SK-MEL-5 (cell line): ENCODE measurements around the gene ZNF324. TPM values are rescaled to one million over a fixed set of nuclear protein-coding genes. Genes with fewer than 3 reads are reported as not detected.
"Not testable (repeated sequence)": the region's sequence is repeated elsewhere in the genome, so short reads cannot be mapped to it uniquely, and the experiment has no call there.

Experiments used
- DNase-seq: peaks from one replicate; pipeline ENCODE4 v3.0.0-alpha.2; 2016; ENCODE audit warnings: low read depth, low spot score
- in situ Hi-C: cut with HindIII; loops from 2 replicates; pipeline ENCODE4 v1.10.0; 2016; ENCODE audit warnings: low sequenced_read_pairs, high pct_unique_total_duplicates, low pct_unique_long_range_greater_than_20kb
- total RNA-seq: library from RNA; depleted of rRNA; stranded (reverse); fragments of >200 nt; shearing (Covaris generic); gene quantifications from 2 replicates; pipeline ENCODE4 v1.2.3, GENCODE V29; 2014

The ZNF324 gene
- total RNA-seq, 1 experiment from 2014 or later: 7.7 TPM

DNA sequence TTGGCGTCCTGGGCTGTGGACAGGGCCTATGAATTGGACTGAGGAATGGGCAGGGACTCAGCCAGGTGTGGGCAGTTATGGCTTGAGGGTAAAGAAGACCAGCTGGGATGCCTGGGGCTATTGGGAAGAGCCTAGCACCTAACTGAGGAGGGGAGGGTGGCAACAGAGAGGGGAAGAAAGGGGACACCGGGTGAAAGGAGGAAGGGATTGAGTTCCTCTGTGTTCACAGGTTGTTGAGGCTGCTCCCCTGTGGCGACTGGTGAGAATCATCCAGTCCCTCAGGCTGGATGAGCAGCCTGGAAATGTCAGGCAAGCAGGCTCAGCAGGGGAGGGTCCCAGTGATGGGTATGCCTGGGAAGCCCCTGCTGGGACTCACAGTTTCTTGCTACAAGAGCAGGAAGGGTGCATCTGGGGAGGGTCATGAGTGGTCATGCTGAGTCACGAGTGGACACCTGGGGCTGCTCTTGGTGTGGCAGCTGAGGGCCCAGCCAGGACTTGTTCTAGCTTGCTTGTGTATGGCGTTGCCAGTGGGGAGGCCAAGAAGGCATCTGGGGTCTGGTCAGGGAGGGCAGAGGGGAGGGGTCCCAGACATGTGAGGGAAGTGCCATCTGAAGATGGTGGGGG, 1.4 kb downstream of the ZNF324 start:
- DNase-seq: no peak
- in situ Hi-C loops: no loop called here

DNA sequence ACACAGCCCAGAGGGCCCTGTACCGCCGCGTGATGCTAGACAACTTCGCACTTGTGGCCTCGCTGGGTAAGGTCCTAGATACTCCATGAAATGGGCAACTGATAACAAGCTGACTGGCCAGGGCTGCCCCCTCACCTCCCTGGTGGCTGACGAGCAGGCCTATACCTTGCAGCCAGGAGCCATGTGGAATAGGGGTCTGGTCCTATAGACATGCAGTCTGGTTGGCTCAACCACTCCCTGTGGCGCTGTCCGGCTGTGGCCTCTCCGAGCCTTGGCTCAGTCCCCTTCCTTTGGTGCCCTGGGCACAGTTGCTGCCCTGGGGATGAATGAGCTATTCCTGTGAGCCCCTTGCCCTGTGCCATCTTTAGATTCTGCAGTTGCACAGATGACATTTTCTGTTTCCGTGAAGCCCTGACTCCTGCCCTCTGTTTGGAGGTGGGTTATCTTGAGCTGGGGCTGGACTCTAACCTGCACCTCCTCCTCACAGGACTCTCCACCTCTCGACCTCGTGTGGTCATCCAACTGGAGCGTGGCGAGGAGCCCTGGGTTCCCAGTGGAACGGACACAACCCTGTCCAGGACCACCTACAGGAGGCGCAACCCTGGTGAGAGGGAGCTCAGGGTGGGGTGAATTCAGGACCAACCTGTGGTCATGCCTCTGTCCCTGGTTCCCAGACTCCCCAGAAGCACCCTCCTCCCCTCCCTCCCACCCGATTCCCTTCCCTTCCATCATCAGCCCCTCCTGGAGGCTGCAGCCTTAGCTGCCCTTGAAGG, 2.5 kb downstream of the ZNF324 start:
- in situ Hi-C loops: no loop called here
- no peak for DNase-seq

DNA sequence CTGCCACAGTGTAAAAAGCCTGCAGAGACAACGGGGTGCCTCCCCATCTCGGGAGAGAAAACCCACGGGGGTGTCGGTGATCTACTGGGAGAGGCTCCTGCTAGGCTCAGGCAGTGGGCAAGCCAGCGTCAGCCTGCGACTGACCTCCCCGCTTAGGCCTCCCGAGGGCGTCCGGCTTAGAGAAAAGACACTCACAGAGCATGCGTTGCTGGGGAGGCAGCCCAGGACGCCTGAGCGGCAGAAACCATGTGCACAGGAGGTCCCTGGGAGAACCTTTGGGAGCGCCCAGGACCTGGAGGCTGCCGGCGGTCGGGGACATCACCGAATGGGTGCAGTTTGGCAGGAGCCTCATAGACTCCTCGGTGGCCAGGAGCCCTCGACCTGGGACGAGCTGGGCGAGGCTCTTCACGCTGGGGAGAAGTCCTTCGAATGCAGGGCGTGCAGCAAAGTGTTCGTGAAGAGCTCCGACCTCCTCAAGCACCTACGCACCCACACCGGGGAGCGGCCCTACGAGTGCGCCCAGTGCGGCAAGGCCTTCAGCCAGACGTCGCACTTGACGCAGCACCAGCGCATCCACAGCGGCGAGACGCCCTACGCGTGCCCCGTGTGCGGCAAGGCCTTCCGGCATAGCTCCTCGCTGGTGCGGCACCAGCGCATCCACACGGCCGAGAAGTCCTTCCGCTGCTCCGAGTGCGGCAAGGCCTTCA, 4.1 kb downstream of the ZNF324 start:
- in situ Hi-C loops, DNase-seq: not testable (repeated sequence)

DNA sequence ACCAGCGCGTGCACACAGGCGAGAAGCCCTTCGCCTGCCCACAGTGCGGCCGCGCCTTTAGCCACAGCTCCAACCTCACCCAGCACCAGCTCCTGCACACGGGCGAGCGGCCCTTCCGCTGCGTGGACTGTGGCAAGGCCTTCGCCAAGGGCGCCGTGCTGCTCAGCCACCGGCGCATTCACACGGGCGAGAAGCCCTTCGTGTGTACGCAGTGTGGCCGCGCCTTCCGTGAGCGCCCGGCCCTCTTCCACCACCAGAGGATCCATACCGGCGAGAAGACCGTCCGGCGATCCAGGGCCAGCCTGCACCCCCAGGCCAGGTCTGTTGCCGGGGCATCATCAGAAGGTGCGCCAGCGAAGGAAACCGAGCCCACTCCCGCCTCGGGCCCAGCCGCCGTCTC, 4.9 kb downstream of the ZNF324 start:
- DNase-seq: no peak
- in situ Hi-C loops: no loop called here

DNA sequence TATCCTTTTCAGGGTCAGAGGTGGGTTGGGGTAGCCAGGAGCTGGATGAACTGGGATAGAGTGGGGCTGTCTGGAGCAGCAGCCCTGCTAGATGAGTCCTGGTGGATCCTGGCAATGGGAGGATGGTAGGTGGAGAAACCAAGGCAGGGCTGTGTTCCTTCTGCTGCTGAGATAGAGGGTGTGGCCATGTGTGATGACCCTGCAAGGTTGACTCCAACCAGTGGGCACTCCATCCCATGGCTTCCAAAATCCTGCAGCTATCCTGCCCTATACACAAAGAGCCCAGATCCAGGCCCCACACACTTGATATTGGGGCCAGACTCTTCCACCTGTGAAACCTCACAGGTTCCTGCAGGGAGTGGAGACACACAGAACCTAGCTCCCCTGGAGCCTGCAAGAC, 6.9 kb downstream of the ZNF324 start:
- in situ Hi-C loops: no loop called here
- no peak for DNase-seq

DNA sequence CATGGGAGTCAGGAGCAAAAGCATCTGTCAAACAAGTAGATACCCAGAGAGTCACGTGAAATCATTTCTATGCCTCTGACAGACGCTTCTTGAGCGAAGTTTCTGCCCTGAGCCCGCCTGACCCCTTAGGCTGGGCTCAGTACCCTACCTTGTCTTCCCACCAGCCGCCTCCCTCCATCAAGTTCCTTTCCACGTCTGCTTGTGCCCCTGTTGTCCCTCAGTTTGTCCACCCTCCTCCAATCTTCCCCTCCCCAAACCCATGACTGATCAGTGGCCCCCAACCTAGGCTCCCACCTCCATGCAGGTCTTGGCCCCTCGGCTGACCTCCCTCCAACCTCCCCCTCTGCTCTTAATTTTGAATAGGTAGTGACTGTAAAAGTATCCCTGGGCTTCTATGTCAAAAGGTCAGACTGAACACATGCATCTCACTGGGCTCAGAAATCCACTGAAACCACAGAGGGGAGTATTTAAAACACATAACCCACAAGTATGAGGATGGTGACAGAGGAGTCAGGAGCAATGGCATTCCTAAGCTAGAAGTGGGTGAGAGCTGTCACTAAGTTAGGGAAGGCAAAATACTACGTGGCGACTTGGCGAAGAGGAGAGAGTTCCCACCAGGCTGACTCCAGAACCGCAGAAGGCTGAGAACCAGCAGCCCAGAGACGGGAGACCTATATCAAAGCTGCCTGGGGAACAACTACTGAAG, 7.6 kb downstream of the ZNF324 start:
- no peak for DNase-seq
- in situ Hi-C loops: no loop called here

DNA sequence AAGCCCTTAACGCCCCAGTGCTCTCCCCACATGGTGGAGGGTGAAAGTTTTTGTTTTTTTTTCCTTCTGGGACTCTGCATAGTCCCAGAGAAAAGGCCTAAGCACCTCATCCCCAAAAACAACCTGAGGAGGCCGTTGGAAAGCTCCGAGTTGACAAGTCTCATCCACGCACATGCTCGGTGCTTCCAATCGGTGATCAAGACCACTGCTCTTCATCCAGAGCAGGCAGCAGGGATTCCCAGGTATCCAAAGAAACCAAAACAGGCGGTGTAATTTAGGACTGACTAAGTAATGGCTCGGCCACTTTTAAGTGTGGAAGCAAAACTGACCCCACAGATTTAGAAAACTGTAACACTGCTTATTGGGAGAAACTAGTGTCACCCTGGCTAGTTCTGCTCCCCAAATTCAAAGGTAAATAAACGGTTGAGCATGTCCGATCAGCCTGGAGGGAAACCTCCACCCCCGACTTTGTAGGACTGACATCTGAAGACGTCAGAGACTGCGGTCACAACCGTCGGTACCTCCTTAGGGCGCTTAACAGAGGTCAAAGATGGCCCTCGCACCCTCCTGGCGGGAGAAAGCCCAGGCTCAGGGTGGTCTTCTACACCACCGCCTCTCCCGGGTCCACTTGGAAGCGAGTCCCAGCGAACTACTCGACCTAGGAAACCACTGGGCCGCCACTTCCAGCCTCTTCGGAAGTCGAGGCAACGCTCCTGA, 8.3 kb downstream of the ZNF324 start:
- in situ Hi-C loops: no loop called here
- DNase-seq: no peak

DNA sequence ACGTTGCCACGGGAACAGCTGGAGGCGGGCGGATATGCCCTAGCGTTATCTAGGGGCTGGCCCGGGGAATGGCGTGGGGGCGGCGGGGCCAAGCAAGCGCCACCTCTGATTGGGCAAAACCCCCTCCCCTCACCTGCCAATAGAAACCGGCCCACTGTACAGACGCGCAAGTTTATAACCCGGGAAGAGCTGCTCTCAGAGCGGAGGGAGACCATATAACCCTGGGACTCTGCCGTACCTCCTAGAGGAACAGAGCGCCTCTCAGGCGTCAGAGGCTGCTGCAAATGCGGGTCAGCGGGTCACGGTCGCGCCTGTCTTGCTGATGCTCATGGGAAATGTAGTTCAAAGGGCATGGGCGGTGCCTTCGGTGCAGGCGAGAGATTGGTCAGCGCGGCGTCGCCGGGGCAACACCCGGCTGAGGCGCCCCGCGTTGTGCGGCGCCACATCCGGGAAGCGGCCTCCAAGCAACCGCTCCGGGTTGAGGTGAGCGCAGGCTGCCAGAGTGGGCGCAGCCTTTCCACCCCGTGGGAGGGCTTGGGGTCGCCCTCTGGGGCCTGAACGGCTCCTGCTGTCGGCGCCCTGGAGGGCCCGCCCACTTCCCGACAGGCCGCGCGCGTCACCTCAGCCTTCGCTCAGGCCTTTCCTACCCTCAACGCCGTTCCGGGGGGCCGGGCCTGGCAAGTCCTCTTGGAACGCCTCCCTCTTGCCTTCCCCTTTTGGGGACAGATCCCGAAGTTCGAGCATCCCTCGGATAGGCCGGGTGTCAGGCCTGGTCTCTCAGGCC, 9.0 kb downstream of the ZNF324 start, which contains the start of gene ZNF446:
TSS of gene ZNF446 (plus strand) at position 639 of the 784 bp plus-strand sequence. CDS start 867 bp downstream, outside the sequence.
- in situ Hi-C loops: no loop called here
- peak; percentile 95 for DNase-seq

DNA sequence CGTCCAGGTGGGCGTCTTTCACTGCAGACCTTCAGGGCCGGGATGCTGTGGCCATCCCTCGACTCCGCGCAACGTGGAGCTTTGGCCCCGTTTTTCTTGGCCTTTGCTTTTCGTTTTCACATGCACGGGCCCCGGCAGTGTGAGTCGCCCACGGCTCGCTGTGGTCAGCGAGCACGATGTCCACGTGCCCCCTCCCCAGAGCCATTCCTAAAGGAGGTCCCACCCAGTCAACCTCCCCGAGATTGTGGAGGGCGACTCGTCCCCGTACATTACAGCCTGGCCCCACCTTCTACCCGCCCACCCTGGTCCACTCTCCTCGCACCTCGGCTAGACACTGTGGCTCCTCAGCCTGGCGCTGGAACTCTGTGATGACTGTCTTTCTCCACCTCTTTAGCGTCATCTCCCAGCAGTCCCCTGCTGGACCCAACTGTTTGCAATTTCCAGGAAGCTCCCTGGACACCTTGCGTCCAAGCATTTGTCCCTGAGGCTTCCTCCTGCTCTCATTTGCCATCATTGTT, 9.7 kb downstream of the ZNF324 start:
- no peak for DNase-seq
- in situ Hi-C loops: no loop called here

DNA sequence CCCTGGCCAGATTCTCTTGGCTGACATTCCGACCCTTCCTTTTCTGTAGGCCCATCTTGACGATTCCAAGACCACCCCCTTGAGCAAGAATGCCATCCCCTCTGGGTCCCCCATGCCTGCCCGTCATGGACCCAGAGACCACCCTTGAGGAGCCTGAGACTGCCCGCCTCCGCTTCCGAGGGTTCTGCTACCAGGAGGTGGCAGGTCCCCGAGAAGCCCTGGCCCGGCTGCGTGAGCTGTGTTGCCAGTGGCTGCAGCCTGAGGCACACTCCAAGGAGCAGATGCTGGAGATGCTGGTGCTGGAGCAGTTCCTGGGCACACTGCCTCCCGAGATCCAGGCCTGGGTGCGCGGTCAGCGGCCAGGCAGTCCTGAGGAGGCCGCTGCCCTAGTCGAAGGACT, 10.2 kb downstream of the ZNF324 start:
- in situ Hi-C loops: no loop called here
- DNase-seq: no peak

DNA sequence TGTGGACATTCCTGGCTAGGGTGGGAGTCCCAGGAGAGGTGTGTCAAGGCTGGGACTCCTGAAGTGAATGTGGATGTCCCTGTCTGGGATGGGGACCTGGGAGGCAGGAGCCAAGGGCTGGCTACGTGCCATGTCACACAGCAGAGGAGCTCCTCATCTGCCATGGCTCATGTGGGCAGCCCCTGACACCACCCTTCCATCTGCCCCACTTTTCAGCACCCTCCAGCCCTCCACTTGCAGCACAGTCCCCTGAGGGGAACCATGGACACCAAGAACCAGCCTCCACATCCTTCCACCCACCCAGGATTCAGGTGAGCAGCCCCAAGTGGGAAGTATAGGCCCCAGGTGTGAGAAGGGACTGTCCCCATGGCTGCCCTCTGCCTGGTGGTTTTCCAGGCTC, 11.0 kb downstream of the ZNF324 start:
- in situ Hi-C loops: no loop called here
- no peak for DNase-seq

DNA sequence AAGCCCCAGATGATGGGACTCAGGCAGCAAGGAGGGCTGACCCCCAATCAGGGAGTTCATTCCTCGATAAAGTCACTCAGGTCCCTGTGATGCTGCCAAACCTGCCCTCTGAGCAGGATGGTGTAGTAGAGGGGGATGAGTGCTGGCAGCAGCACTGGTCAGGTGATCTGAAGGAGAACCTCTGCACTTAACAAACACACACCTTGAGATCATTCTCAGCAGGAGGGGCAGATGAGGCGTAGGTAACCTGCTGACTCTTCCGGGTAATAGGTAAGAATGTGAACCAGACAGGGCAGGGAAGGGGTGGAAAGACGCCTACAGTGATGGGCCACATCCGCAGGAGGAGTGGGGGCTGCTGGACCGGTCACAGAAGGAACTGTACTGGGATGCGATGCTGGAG, 12.4 kb downstream of the ZNF324 start:
- DNase-seq: no peak
- in situ Hi-C loops: no loop called here

DNA sequence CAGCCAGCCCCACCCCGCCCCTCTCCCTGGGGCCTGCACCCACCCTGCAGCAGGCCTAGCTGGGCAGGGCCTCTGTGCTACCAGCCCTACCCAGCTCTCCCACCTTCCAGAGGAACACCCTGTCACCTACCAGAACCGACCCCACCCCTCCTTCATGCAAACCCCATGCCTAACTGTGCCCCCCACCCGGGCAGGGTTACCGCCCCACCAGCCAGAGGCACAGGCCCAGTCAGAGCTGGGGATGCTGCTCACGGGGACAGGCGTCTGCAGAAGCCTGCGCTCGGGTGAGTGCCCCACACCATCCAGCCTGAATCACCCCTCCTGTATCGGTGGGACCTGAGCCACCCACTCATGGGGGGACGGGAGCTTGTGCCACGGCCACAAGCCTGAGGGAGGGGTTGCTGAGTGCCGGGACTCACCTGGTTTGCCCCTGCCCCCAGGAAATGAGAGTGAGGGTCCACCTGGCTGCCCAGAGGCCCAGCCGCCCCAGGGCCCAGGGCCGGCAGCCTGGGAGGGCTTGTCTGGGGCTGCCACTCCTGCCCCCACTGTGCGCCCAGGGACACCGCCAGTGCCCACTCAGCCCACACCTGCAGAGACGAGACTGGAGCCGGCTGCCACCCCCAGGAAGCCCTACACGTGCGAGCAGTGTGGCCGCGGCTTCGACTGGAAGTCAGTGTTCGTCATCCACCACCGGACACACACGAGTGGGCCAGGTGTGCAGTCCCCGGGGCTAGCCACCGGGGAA, 13.0 kb downstream of the ZNF324 start:
- in situ Hi-C loops: no loop called here
- DNase-seq: no peak

DNA sequence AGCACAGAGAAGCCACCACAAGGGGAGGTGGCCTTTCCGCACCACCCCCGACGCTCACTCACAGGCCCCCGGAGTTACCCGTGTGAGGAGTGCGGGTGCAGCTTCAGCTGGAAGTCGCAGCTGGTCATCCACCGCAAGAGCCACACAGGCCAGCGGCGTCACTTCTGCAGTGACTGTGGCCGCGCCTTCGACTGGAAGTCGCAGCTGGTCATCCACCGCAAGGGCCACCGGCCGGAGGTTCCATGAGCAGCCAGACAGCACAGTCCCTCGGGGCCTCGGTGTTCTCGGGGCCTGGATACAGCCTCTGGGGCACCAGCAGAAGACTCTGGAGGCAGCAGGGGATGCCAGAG, 13.6 kb downstream of the ZNF324 start:
- DNase-seq: no peak
- in situ Hi-C loops: no loop called here

DNA sequence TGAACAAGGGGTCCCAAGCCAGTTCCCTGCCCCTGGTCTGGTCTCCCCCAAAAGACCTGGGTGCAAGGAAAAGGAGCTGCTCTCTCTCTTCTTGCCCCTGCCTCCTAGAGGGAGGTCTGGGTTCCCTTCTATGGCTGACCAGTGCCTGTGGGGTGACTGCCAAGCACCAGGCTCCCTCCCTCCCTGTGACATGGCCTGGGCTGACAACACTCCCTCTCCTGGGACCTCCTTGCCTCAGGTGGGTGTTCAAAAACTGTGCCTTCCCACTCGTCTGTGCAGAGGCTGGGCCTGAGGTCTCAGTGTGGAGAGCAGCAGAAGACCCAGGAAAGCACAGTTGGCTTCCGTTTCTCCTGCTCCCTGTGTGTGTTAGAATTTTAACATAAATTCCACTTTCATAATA, 14.0 kb downstream of the ZNF324 start:
- in situ Hi-C loops: no loop called here
- DNase-seq: no peak

DNA sequence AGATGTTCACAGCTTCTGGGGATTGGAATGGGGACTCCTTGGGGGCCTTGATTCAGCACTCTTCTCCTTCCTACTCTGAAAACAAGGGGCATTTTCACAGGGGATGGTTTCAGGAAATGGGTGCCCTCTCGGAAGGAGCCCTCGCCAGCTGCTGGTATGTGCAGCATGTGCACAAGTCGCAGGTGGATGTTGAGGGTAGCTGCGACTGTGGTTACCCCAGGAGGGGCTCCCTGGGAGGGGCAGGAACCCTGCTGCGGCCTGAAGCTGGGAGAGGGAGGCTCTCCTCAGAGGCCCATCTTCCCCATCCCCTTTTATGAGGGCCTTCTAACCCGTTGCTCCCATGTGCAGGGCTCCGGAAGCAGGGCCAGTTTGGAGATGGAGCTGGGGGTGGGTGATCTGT, 15.5 kb downstream of the ZNF324 start:
- in situ Hi-C loops: no loop called here
- DNase-seq: no peak
